Measurements from ENCODE around the gene SYTL2. TPM values are rescaled to one million over a fixed set of nuclear protein-coding genes. Genes with fewer than 3 reads are reported as not detected.

Gene SYTL2
- total RNA-seq, 1 donor from 2014 or later: 17.4 TPM

GRCh38 chr11:85800595-85801342 lies 10.2 kb downstream of the SYTL2 start:
- no peaks in the 10 kb centered on the region for H3K4me1 ChIP-seq
- no peaks in the 10 kb centered on the region for H3K36me3 ChIP-seq
- TF ChIP-seq, protein P1, sequence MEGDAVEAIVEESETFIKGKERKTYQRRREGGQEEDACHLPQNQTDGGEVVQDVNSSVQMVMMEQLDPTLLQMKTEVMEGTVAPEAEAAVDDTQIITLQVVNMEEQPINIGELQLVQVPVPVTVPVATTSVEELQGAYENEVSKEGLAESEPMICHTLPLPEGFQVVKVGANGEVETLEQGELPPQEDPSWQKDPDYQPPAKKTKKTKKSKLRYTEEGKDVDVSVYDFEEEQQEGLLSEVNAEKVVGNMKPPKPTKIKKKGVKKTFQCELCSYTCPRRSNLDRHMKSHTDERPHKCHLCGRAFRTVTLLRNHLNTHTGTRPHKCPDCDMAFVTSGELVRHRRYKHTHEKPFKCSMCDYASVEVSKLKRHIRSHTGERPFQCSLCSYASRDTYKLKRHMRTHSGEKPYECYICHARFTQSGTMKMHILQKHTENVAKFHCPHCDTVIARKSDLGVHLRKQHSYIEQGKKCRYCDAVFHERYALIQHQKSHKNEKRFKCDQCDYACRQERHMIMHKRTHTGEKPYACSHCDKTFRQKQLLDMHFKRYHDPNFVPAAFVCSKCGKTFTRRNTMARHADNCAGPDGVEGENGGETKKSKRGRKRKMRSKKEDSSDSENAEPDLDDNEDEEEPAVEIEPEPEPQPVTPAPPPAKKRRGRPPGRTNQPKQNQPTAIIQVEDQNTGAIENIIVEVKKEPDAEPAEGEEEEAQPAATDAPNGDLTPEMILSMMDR (IDR thresholded peaks at IDR 0.05): no peak
- no peak for DNase-seq (ENCODE audit: extremely low spot score in 2 of 2)
- no peaks in the 10 kb centered on the region for H3K9me3 ChIP-seq
- no peaks in the 10 kb centered on the region for H3K27me3 ChIP-seq
- no peak overlapping the region for H3K27ac ChIP-seq
- no peak overlapping the region for H3K4me3 ChIP-seq
- intact Hi-C loops (cut with DNase I): no loop called here

DNA sequence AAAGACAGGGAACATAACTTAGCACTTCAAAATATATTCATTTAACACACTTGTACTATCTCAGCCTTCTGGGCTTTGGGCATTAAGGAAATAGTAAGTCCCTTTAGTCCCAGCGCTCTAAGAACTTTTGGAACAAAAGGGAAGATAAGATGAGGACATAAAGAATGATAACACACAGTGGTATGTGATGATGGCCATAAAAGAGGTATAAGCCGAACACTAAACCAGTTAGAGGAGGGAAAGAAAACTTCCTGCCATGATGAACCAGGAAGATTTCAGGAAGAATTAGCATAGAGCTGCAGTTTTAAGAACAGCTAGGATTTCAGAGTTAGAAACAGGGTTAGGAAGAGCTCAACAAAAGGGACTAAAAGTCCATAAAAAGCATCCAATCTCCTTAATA lies 11.8 kb downstream of the SYTL2 start:
- DNase-seq (ENCODE audit: extremely low spot score in 2 of 2): no peak
- Histone ChIP-seq H3K4me3 (no peak overlapping the region), H3K9me3 (no peaks in the 10 kb centered on the region), H3K36me3 (no peaks in the 10 kb centered on the region), H3K27ac (no peak overlapping the region), H3K27me3 (no peaks in the 10 kb centered on the region), H3K4me1 (no peaks in the 10 kb centered on the region)
- intact Hi-C loops (cut with DNase I): no loop called here
- no peak for TF ChIP-seq POLR2A (IDR thresholded peaks at IDR 0.05)
- no peak for TF ChIP-seq POLR2AphosphoS5 (IDR thresholded peaks at IDR 0.05; ENCODE audit: insufficient read depth in 1 of 2, low read depth in 1 of 2)
- TF ChIP-seq, protein P1 (IDR thresholded peaks at IDR 0.05): no peak

DNA sequence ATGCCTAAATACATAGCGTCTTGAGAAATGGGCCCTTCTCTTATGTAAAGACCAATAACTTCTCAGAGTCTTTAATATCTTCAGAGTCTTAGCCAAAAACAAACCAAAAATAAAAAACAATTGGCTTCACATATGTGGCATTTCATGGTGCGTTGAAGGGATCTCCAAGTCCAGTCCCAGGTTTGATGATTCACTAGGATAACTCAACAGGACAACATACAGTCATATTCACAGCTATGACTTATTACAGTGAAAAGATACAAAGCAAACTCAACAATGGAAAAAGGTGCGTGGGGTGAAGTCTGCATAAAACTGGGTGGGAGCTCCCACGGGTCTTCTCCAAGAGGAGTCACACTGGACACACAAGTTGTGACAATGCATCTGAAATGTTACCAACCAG lies 12.6 kb downstream of the SYTL2 start:
- no peak for DNase-seq (ENCODE audit: extremely low spot score in 2 of 2)
- Histone ChIP-seq H3K4me1 (no peaks in the 10 kb centered on the region), H3K27me3 (no peaks in the 10 kb centered on the region), H3K4me3 (no peak overlapping the region), H3K36me3 (no peaks in the 10 kb centered on the region), H3K9me3 (no peaks in the 10 kb centered on the region), H3K27ac (no peak overlapping the region)
- TF ChIP-seq POLR2AphosphoS5 (IDR thresholded peaks at IDR 0.05; ENCODE audit: insufficient read depth in 1 of 2, low read depth in 1 of 2) (no peak), POLR2A (IDR thresholded peaks at IDR 0.05) (no peak)
- intact Hi-C loops (cut with DNase I): no loop called here

DNA sequence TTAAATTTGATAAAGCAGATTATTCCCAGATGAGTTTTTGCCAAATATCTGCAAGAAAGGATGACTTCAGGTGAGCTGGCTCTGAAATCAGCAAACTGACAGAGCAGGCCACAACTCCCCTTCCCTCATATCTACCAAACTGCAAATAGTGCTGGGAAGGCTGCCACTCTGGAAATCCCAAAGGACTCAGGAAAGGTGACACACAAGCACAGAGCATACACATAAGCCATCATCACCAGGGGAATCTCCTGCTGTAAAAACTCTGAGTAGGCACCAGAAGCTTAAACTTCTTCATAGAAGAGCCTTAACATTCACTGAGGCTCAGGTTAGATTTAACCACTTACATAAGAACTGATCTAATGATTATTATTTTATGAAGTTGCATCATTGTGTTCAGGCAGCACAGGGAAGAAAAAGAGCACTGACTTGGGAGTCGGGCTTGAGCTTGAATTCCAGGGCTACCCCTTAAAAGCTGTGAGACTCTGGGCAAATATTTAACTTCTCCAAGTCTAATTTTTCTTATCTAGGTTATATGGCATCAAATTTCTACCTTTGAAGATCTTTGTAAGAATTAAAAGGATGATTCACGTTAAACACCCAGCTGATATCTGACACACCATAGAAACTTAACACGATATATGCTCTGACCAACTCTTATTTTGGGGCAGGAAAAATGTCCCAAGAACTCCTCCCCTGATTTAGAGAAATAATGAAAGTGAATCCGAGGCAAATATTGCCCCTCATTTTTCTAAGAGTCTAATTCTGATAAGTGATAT lies 15.0 kb downstream of the SYTL2 start:
- intact Hi-C loops (cut with DNase I): no loop called here
- Histone ChIP-seq H3K36me3 (no peaks in the 10 kb centered on the region), H3K4me1 (no peaks in the 10 kb centered on the region), H3K27ac (no peak overlapping the region), H3K27me3 (no peaks in the 10 kb centered on the region), H3K9me3 (no peaks in the 10 kb centered on the region), H3K4me3 (no peak overlapping the region)
- no peak for DNase-seq (ENCODE audit: extremely low spot score in 2 of 2)
- TF ChIP-seq POLR2A (IDR thresholded peaks at IDR 0.05) (no peak), POLR2AphosphoS5 (IDR thresholded peaks at IDR 0.05; ENCODE audit: insufficient read depth in 1 of 2, low read depth in 1 of 2) (no peak)
- TF ChIP-seq, protein P1 (IDR thresholded peaks at IDR 0.05): no peak

DNA sequence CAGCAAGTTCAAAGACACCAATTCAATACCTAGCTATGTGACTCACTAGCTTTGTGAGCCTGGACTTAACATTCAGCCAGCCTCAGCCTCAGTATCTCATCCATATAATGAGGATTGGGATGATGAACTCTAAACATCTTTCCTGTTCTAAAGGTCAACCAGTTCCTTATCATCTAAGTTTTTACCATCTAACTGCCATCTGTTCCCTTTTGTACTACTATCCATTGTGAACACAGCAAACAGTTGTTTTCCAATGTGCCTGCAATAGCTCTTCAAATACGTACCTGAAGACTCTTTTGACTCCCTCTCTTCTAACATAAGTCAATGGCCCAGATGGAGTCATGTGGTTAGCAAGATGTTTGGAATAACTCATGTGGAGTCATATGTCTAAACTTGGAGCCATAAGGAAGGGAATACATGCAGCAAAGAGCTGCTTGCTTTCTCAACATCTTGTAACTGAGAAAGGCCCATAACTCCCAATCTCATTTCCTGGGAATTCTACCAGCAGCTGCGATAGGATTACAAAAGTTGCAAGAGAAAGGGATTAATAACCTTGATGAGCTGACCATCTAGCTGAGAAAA lies 19.4 kb downstream of the SYTL2 start:
- Histone ChIP-seq H3K36me3 (no peaks in the 10 kb centered on the region), H3K9me3 (no peaks in the 10 kb centered on the region), H3K27me3 (no peaks in the 10 kb centered on the region), H3K27ac (no peak overlapping the region), H3K4me1 (no peaks in the 10 kb centered on the region), H3K4me3 (no peak overlapping the region)
- no peak for TF ChIP-seq POLR2AphosphoS5 (IDR thresholded peaks at IDR 0.05; ENCODE audit: insufficient read depth in 1 of 2, low read depth in 1 of 2)
- DNase-seq (ENCODE audit: extremely low spot score in 2 of 2): no peak
- intact Hi-C loops (cut with DNase I): no loop called here

Data from vagina (tissue), 2 donors.